Gastrocnemius medialis (tissue), 4 donors: ENCODE data around the gene ZBTB4. TPM values are rescaled to one million over a fixed set of nuclear protein-coding genes. Genes with fewer than 3 reads are reported as not detected.

Experiments
- ATAC-seq, 2 donors: fragments of 150-250 bp; one replicate each; pipeline ENCODE4 v1.9.1; 2016
- DNase-seq, 2 donors: peaks; one replicate each; pipeline ENCODE4 v3.0.0-alpha.2; 2019
- H3K27ac ChIP-seq, 4 donors: fragments of 200-600 bp; sonication (generic); 1 replicate in 1 of 4; 2 replicates in 3 of 4; pipeline ENCODE4 v1.5.1; 2016 to 2018; ENCODE audit warnings: mild to moderate bottlenecking in 2 of 4, moderate library complexity in 1 of 4
- H3K27me3 ChIP-seq, 3 donors: fragments of 200-600 bp; sonication (generic) in 2 of 3; 1 replicate in 1 of 3; 2 replicates in 2 of 3; pipeline versions ENCODE4 v1.5.1 to v1.6.0; 2016 to 2019; ENCODE audit warnings: mild to moderate bottlenecking in 1 of 3, moderate library complexity in 1 of 3
- H3K36me3 ChIP-seq, 2 donors: fragments of 200-600 bp; sonication (generic) in 1 of 2; one replicate each; pipeline ENCODE4 v1.5.1; 2017 to 2018
- H3K4me1 ChIP-seq, 2 donors: fragments of 200-600 bp; sonication (generic) in 1 of 2; one replicate each; pipeline ENCODE4 v1.5.1; 2016 to 2017; ENCODE audit warnings: mild to moderate bottlenecking in 2 of 2
- H3K4me3 ChIP-seq, 4 donors: fragments of 200-600 bp; sonication (generic) in 3 of 4; 1 replicate in 1 of 4; 2 replicates in 3 of 4; pipeline ENCODE4 v1.5.1; 2016 to 2019; ENCODE audit warnings: mild to moderate bottlenecking in 2 of 4
- H3K9me3 ChIP-seq, 3 donors: fragments of 200-600 bp; sonication (generic) in 2 of 3; 1 replicate in 1 of 3; 2 replicates in 2 of 3; pipeline ENCODE4 v1.5.1; 2016 to 2019
- POLR2A ChIP-seq, 2 donors: fragments of 450-650 bp; IDR thresholded peaks; one replicate each; pipeline ENCODE4 v1.6.1; 2017; ENCODE audit warnings: antibody characterized with exemption in 2 of 2, mild to moderate bottlenecking in 2 of 2, moderate library complexity in 2 of 2
- in situ Hi-C, 4 donors: fragments of 200-750 bp; cut with MboI; loops; one replicate each; pipeline versions ENCODE4 v1.15.0 to v1.8.0; 2017; ENCODE audit warnings: low sequenced_read_pairs in 4 of 4
- intact Hi-C: fragments of 100-400 bp; cut with DNase I; formaldehyde crosslinking; loops from one replicate; pipeline ENCODE4 v1.15.1; 2023; ENCODE audit warnings: low total_unique reads
- total RNA-seq, 4 donors: library from RNA; depleted of rRNA; stranded (reverse); fragments of >200 nt; gene quantifications; one replicate each; pipeline versions ENCODE4 v1.1.0 to v1.2.3, GENCODE V29; 2016
- TF ChIP-seq, protein P1 (sequence below), 5 experiments: fragments of 450-650 bp in 3 of 5; fragments of 200-600 bp in 2 of 5; sonication (generic) in 2 of 5; IDR thresholded peaks in 4 of 5; conservative IDR thresholded peaks in 1 of 5; 1 replicate in 4 of 5; 2 replicates in 1 of 5; pipeline ENCODE4 v1.5.1; 2016 to 2019; ENCODE audit warnings: antibody characterized with exemption in 5 of 5, mild to moderate bottlenecking in 3 of 5, moderate library complexity in 3 of 5

Gene ZBTB4
- total RNA-seq, 4 donors from 2014 or later: 24.2 to 43.1 (median 31.2) TPM

DNA sequence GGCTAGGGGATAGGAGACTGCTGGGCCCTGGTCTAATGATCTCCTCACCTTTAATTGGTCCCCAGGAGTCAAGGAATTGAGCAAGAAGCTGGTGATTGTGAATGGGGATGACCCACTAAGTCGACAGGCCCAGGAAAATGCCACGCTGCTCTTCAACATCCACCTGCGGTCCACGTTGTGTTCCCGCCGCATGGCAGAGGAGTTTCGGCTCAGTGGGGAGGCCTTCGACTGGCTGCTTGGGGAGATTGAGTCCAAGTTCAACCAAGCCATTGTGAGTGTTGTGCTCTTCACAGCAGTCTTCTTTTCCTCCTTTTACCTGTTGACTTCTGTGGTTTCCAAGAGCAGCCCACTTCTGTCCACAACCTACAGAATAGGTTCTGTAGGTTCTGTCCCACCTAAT is 24.1 kb upstream of the ZBTB4 start:
- in situ Hi-C loops: loop anchor here in 2 of 4 donors (5.0 to 25.0 kb wide), 4 partner anchors 51 to 184 kb away; partner anchors contain the start of genes TP53 (in 2 of the 2), WRAP53 (in 2 of the 2), KCTD11 (in 1 of the 2) and TMEM95 (in 1 of the 2)
- no peak for ATAC-seq
- H3K9me3 ChIP-seq: no peaks in the 10 kb centered on the region
- DNase-seq: no peak
- intact Hi-C loops: no loop called here
- no peak overlapping the region for H3K4me3 ChIP-seq
- peaks cover 11 to 89% of the 10 kb centered on the region in 2 donors for H3K36me3 ChIP-seq
- no peaks in the 10 kb centered on the region for H3K27me3 ChIP-seq
- TF ChIP-seq POLR2A (IDR thresholded peaks at IDR 0.05): no peak
- TF ChIP-seq, protein P1, sequence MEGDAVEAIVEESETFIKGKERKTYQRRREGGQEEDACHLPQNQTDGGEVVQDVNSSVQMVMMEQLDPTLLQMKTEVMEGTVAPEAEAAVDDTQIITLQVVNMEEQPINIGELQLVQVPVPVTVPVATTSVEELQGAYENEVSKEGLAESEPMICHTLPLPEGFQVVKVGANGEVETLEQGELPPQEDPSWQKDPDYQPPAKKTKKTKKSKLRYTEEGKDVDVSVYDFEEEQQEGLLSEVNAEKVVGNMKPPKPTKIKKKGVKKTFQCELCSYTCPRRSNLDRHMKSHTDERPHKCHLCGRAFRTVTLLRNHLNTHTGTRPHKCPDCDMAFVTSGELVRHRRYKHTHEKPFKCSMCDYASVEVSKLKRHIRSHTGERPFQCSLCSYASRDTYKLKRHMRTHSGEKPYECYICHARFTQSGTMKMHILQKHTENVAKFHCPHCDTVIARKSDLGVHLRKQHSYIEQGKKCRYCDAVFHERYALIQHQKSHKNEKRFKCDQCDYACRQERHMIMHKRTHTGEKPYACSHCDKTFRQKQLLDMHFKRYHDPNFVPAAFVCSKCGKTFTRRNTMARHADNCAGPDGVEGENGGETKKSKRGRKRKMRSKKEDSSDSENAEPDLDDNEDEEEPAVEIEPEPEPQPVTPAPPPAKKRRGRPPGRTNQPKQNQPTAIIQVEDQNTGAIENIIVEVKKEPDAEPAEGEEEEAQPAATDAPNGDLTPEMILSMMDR (IDR thresholded peaks at IDR 0.05 in 4 of 5, conservative IDR thresholded peaks at IDR 0.05 in 1 of 5): no peak
- no peak overlapping the region for H3K27ac ChIP-seq
- no peaks in the 10 kb centered on the region for H3K4me1 ChIP-seq

DNA sequence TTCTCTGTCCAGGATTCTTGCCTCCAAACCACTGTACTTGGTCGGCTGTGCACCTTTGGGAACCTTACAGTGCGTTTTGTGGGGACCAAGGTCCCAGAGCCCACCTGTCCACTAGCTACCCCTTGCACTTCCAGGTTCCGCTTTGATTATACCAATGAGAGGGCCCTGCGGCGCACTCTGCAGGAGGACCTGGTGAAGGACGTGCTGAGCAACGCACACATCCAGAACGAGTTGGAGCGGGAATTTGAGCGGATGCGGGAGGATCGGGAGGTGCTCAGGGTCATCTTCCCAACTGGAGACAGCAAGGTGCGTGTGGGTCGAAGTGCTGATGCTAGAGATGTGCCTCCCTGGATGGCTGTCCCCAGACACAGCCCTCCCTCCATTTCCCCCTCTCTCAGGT is 23.6 kb upstream of the ZBTB4 start:
- H3K4me3 ChIP-seq: no peak overlapping the region
- ATAC-seq: no peak
- TF ChIP-seq, protein P1 (IDR thresholded peaks at IDR 0.05 in 4 of 5, conservative IDR thresholded peaks at IDR 0.05 in 1 of 5): peak in 1 of 5 experiments; percentile 20
- TF ChIP-seq POLR2A (IDR thresholded peaks at IDR 0.05): no peak
- in situ Hi-C loops (loop anchor here in 2 of 4 donors (5.0 to 25.0 kb wide), 4 partner anchors 52 to 184 kb away; partner anchors contain the start of genes TP53 (in 2 of the 2), WRAP53 (in 2 of the 2), KCTD11 (in 1 of the 2) and TMEM95 (in 1 of the 2)), intact Hi-C loops (no loop called here)
- no peak overlapping the region for H3K27ac ChIP-seq
- H3K9me3 ChIP-seq: no peaks in the 10 kb centered on the region
- H3K4me1 ChIP-seq: no peaks in the 10 kb centered on the region
- DNase-seq: no peak
- H3K36me3 ChIP-seq: peaks cover 11 to 89% of the 10 kb centered on the region in 2 donors
- no peaks in the 10 kb centered on the region for H3K27me3 ChIP-seq

DNA sequence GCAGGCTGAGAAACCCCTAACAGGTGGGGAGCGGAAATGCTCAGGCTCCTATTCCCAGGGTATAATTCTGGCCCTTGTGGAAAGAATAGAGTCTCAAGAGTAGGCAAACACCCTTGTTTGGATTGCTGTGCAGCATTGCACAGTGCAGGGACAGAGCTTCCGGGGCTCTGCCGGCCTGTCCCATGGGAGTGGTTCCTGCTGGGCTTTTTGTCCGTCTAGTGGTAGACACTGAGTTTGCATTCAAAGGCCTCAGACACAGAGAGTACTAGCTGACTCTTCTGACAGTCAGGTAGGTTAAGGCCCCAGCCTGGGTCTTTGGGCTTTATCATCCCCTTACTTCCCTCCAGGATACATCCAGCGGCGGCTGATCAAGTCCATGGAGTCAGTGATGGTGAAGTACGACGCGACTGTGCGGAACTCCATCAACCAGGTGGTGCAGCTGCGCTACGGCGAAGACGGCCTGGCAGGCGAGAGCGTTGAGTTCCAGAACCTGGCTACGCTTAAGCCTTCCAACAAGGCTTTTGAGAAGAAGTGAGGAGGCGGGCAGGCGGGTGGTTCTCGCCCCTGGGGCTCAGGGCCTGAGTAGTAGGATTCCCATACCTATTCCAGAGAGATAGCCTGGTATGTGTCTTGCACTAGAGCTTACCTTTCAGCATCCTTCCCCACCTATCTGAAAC is 22.9 kb upstream of the ZBTB4 start:
- H3K4me1 ChIP-seq: no peaks in the 10 kb centered on the region
- no peak overlapping the region for H3K4me3 ChIP-seq
- no peaks in the 10 kb centered on the region for H3K9me3 ChIP-seq
- no peaks in the 10 kb centered on the region for H3K27me3 ChIP-seq
- intact Hi-C loops: no loop called here
- no peak for TF ChIP-seq POLR2A (IDR thresholded peaks at IDR 0.05)
- TF ChIP-seq, protein P1 (IDR thresholded peaks at IDR 0.05 in 4 of 5, conservative IDR thresholded peaks at IDR 0.05 in 1 of 5): no peak
- DNase-seq: no peak
- no peak overlapping the region for H3K27ac ChIP-seq
- in situ Hi-C loops: loop anchor here in 2 of 4 donors (5.0 to 25.0 kb wide), 4 partner anchors 52 to 185 kb away; partner anchors contain the start of genes TP53 (in 2 of the 2), WRAP53 (in 2 of the 2), KCTD11 (in 1 of the 2) and TMEM95 (in 1 of the 2)
- no peak for ATAC-seq
- H3K36me3 ChIP-seq: peaks cover 11 to 92% of the 10 kb centered on the region in 2 donors

DNA sequence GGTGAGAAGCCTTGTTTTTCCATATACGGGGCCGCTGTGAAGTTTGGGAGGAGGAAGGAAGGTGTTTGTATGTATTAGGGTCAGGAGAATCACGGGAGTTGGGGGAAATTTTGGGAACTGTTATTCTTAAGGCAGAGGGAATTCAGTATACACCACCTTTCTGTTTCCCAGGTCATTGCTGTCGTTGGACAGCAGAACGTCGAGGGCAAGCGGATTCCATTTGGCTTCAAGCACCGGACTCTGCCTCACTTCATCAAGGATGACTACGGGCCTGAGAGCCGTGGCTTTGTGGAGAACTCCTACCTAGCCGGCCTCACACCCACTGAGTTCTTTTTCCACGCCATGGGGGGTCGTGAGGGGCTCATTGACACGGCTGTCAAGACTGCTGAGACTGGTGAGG is 22.3 kb upstream of the ZBTB4 start:
- TF ChIP-seq, protein P1 (IDR thresholded peaks at IDR 0.05 in 4 of 5, conservative IDR thresholded peaks at IDR 0.05 in 1 of 5): no peak
- no peak for TF ChIP-seq POLR2A (IDR thresholded peaks at IDR 0.05)
- Histone ChIP-seq H3K4me1 (no peaks in the 10 kb centered on the region), H3K27me3 (no peaks in the 10 kb centered on the region), H3K36me3 (peaks cover 11 to 96% of the 10 kb centered on the region in 2 donors), H3K4me3 (no peak overlapping the region), H3K27ac (no peak overlapping the region), H3K9me3 (no peaks in the 10 kb centered on the region)
- intact Hi-C loops: no loop called here
- no peak for DNase-seq
- in situ Hi-C loops: loop anchor here in 2 of 4 donors (5.0 to 25.0 kb wide), 4 partner anchors 53 to 186 kb away; partner anchors contain the start of genes TP53 (in 2 of the 2), WRAP53 (in 2 of the 2), KCTD11 (in 1 of the 2) and TMEM95 (in 1 of the 2)
- ATAC-seq: no peak
